ENCODE results near the gene ENO1. TPM values are rescaled to one million over a fixed set of nuclear protein-coding genes. Genes with fewer than 3 reads are reported as not detected.

The ENO1 gene
- total and polyA plus RNA-seq, 2 donors (not counting 3 experiments of a cell fraction or from before 2014, with no cell fraction given): 1,111 to 1,593 TPM

- Histone ChIP-seq H3K4me2 (ENCODE audit: insufficient read depth, low read length) (no peak overlapping the region), H3K9me1 (replicated peaks; ENCODE audit: control insufficient read depth, extremely low read depth, insufficient read depth, low read length) (no peaks in the 10 kb centered on the region), H3K4me3 (replicated peaks in 1 of 3; ENCODE audit: insufficient read depth in 1 of 3, low read depth in 1 of 3, low read length in 3 of 3) (no peak overlapping the region), H3K36me3 (ENCODE audit: control insufficient read depth in 2 of 2, extremely low read depth in 1 of 2, insufficient read depth in 2 of 2, low read length in 2 of 2) (no peaks in the 10 kb centered on the region), H3K4me1 (ENCODE audit: control insufficient read depth, extremely low read depth, insufficient read depth, low read length) (no peaks in the 10 kb centered on the region), H3K79me2 (ENCODE audit: control insufficient read depth, insufficient read depth, low read length) (no peaks in the 10 kb centered on the region), H3K9me3 (replicated peaks; ENCODE audit: control insufficient read depth, insufficient read depth, low read length) (no peaks in the 10 kb centered on the region), H3K27me3 (ENCODE audit: control insufficient read depth in 2 of 2, insufficient read depth in 2 of 2, low read length in 2 of 2) (peaks cover 0 to 1% of the 10 kb centered on the region in 2 experiments), H3K9ac (replicated peaks; ENCODE audit: extremely low read depth, insufficient read depth, low read length) (no peak overlapping the region), H4K20me1 (replicated peaks; ENCODE audit: control insufficient read depth, extremely low read depth, insufficient read depth, low read length) (no peaks in the 10 kb centered on the region), H3K27ac (ENCODE audit: insufficient read depth, low read depth, low read length) (no peak overlapping the region), H2AFZ (ENCODE audit: low read depth, low read length) (no peak overlapping the region)
- FAIRE-seq (no peak), DNase-seq (ENCODE audit: low read depth, low spot score) (no peak)
- BruUV-seq (replicated peaks): no TSS peak
- CTCF ChIA-PET: no interaction called here
- dilution Hi-C loops (cut with MboI; ENCODE audit: extremely low pct_ligation_motif_present, low sequenced_read_pairs): no loop called here
- no peak for TF ChIP-seq MYC (IDR thresholded peaks at IDR 0.05; ENCODE audit: low read depth, low read length)
- TF ChIP-seq POLR2A (IDR thresholded peaks at IDR 0.05; ENCODE audit: low read depth, low read length): no peak
- no peak for TF ChIP-seq FOS (IDR thresholded peaks at IDR 0.05; ENCODE audit: borderline replicate concordance, insufficient read depth, low read length)
- TF ChIP-seq, protein P1, sequence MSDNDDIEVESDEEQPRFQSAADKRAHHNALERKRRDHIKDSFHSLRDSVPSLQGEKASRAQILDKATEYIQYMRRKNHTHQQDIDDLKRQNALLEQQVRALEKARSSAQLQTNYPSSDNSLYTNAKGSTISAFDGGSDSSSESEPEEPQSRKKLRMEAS (IDR thresholded peaks at IDR 0.05; ENCODE audit: insufficient read depth, insufficient read length): no peak
- TF ChIP-seq, protein P2, sequence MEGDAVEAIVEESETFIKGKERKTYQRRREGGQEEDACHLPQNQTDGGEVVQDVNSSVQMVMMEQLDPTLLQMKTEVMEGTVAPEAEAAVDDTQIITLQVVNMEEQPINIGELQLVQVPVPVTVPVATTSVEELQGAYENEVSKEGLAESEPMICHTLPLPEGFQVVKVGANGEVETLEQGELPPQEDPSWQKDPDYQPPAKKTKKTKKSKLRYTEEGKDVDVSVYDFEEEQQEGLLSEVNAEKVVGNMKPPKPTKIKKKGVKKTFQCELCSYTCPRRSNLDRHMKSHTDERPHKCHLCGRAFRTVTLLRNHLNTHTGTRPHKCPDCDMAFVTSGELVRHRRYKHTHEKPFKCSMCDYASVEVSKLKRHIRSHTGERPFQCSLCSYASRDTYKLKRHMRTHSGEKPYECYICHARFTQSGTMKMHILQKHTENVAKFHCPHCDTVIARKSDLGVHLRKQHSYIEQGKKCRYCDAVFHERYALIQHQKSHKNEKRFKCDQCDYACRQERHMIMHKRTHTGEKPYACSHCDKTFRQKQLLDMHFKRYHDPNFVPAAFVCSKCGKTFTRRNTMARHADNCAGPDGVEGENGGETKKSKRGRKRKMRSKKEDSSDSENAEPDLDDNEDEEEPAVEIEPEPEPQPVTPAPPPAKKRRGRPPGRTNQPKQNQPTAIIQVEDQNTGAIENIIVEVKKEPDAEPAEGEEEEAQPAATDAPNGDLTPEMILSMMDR (IDR thresholded peaks at IDR 0.05; ENCODE audit: extremely low read depth in 1 of 2, insufficient read depth in 1 of 2, low read depth in 1 of 2, low read length in 2 of 2): no peak
- TF ChIP-seq GATA2 (IDR thresholded peaks at IDR 0.05; ENCODE audit: insufficient read depth, insufficient read length, low read depth, low read length): no peak
- no peak for TF ChIP-seq POLR2AphosphoS5 (IDR thresholded peaks at IDR 0.05; ENCODE audit: insufficient read depth, low read depth, low read length)
- POLR2A ChIA-PET: no interaction called here
- intact Hi-C loops (cut with micrococcal nuclease): no loop called here
Measured at GRCh38 chr1:8889103-8889846, 10.8 kb upstream of the ENO1 start.

Measured in endothelial cell of umbilical vein (primary cell).